Parathyroid adenoma (tissue), 2 donors: ENCODE results near the gene KCNG2.

ENCODE experiments used
- H2AFZ ChIP-seq: fragments of 300-600 bp; sonication (generic); one replicate; pipeline ENCODE4 v1.7.0; 2017; ENCODE audit warnings: antibody characterized with exemption, mild to moderate bottlenecking
- H3K27ac ChIP-seq: fragments of 300-600 bp; sonication (generic); one replicate; pipeline ENCODE4 v1.7.0; 2017
- H3K27me3 ChIP-seq: fragments of 300-600 bp; sonication (generic); one replicate; pipeline ENCODE4 v1.7.0; 2017; ENCODE audit warnings: low read length; ENCODE audit not compliant: control insufficient read depth, insufficient read depth
- H3K36me3 ChIP-seq: fragments of 300-600 bp; sonication (generic); one replicate; pipeline ENCODE4 v1.7.0; 2017; ENCODE audit warnings: low read length; ENCODE audit not compliant: control insufficient read depth, insufficient read depth
- H3K4me1 ChIP-seq: fragments of 300-600 bp; sonication (generic); one replicate; pipeline ENCODE4 v1.7.0; 2017; ENCODE audit warnings: control low read depth
- H3K4me2 ChIP-seq: fragments of 300-600 bp; sonication (generic); one replicate; pipeline ENCODE4 v1.7.0; 2017; ENCODE audit warnings: low read length
- H3K4me3 ChIP-seq: fragments of 300-600 bp; sonication (generic); one replicate; pipeline ENCODE4 v1.7.0; 2017; ENCODE audit warnings: low read depth, low read length
- H3K79me2 ChIP-seq: fragments of 300-600 bp; sonication (generic); one replicate; pipeline ENCODE4 v1.7.0; 2017; ENCODE audit warnings: control low read depth
- H3K9ac ChIP-seq: fragments of 300-600 bp; sonication (generic); one replicate; pipeline ENCODE4 v1.7.0; 2017; ENCODE audit warnings: mild to moderate bottlenecking
- H3K9me3 ChIP-seq: fragments of 300-600 bp; sonication (generic); one replicate; pipeline ENCODE4 v1.7.0; 2017; ENCODE audit warnings: low read length; ENCODE audit not compliant: control insufficient read depth
- CTCF ChIP-seq: fragments of 300-600 bp; sonication (generic); IDR thresholded peaks from one replicate; pipeline ENCODE4 v1.7.0; 2017; ENCODE audit warnings: antibody characterized with exemption, mild to moderate bottlenecking
- donor health status: primary hyperparathyroidism.

KCNG2 gene

GRCh38 chr18:79776674-79777073 lies 21.1 kb upstream of the KCNG2 start:
- TF ChIP-seq CTCF: no peak
- Histone ChIP-seq H3K27me3 (no peaks in the 10 kb centered on the region), H2AFZ (no peak overlapping the region)

GRCh38 chr18:79778291-79778791 lies 19.4 kb upstream of the KCNG2 start:
- Histone ChIP-seq H3K36me3 (no peaks in the 10 kb centered on the region), H3K4me1 (no peaks in the 10 kb centered on the region), H3K9me3 (no peaks in the 10 kb centered on the region), H3K4me3 (no peak overlapping the region), H3K4me2 (no peak overlapping the region), H3K79me2 (no peaks in the 10 kb centered on the region), H3K27me3 (no peaks in the 10 kb centered on the region), H3K27ac (no peak overlapping the region), H3K9ac (no peak overlapping the region), H2AFZ (no peak overlapping the region)
- no peak for TF ChIP-seq CTCF

More at GRCh38 chr18:79776674-79777073, 21.1 kb upstream of the KCNG2 start:
- Histone ChIP-seq H3K36me3 (no peaks in the 10 kb centered on the region), H3K27ac (no peak overlapping the region), H3K9ac (no peak overlapping the region), H3K9me3 (no peaks in the 10 kb centered on the region), H3K79me2 (no peaks in the 10 kb centered on the region), H3K4me2 (no peak overlapping the region), H3K4me3 (no peak overlapping the region), H3K4me1 (no peaks in the 10 kb centered on the region)

GRCh38 chr18:79779021-79779699 lies 18.6 kb upstream of the KCNG2 start:
- Histone ChIP-seq H3K9ac (no peak overlapping the region), H3K27me3 (no peaks in the 10 kb centered on the region), H3K4me1 (no peaks in the 10 kb centered on the region), H3K36me3 (no peaks in the 10 kb centered on the region), H3K4me2 (no peak overlapping the region), H3K27ac (no peak overlapping the region), H3K79me2 (no peaks in the 10 kb centered on the region), H2AFZ (no peak overlapping the region), H3K9me3 (no peaks in the 10 kb centered on the region), H3K4me3 (no peak overlapping the region)
- TF ChIP-seq CTCF: no peak

GRCh38 chr18:79779700-79780190 lies 18.0 kb upstream of the KCNG2 start:
- Histone ChIP-seq H3K4me1 (no peaks in the 10 kb centered on the region), H3K36me3 (no peaks in the 10 kb centered on the region), H3K9ac (no peak overlapping the region), H3K27me3 (no peaks in the 10 kb centered on the region), H2AFZ (no peak overlapping the region), H3K79me2 (no peaks in the 10 kb centered on the region), H3K4me3 (no peak overlapping the region), H3K4me2 (no peak overlapping the region), H3K27ac (no peak overlapping the region), H3K9me3 (no peaks in the 10 kb centered on the region)
- no peak for TF ChIP-seq CTCF

- no peak overlapping the region for H3K4me3 ChIP-seq
- H3K27ac ChIP-seq: no peak overlapping the region
- H2AFZ ChIP-seq: no peak overlapping the region
- TF ChIP-seq CTCF: no peak
- H3K4me2 ChIP-seq: no peak overlapping the region
- H3K9me3 ChIP-seq: no peaks in the 10 kb centered on the region
- no peaks in the 10 kb centered on the region for H3K36me3 ChIP-seq
- H3K79me2 ChIP-seq: no peaks in the 10 kb centered on the region
- no peaks in the 10 kb centered on the region for H3K4me1 ChIP-seq
- no peaks in the 10 kb centered on the region for H3K27me3 ChIP-seq
- no peak overlapping the region for H3K9ac ChIP-seq
Measured at GRCh38 chr18:79780547-79780946, 17.2 kb upstream of the KCNG2 start.
